T-helper 2 cell (primary cell): ENCODE data around the gene MTURN.
"Not testable (repeated sequence)": the region's sequence is repeated elsewhere in the genome, so short reads cannot be mapped to it uniquely, and the experiment has no call there.

Source experiments
- DNase-seq, 5 experiments: peaks; one replicate each; pipeline versions ENCODE4 v3.0.0 to v3.0.0-alpha.2; 2012 to 2022
- total RNA-seq, 2 donors: gene quantifications; one replicate each; lab custom pipeline; 2026; lab: John Stamatoyannopoulos, UW

Gene MTURN
- 23.6 to 27.4 reads per million in 2 donors for total RNA-seq

GRCh38 chr7:30134611-30135300 lies at the start of gene MTURN:
TSS of gene MTURN (plus strand) at chr7:30134986. CDS start at chr7:30135137, 151 bp downstream.
- DNase-seq, result peak; percentile 76 to 91 (median 84)

DNA sequence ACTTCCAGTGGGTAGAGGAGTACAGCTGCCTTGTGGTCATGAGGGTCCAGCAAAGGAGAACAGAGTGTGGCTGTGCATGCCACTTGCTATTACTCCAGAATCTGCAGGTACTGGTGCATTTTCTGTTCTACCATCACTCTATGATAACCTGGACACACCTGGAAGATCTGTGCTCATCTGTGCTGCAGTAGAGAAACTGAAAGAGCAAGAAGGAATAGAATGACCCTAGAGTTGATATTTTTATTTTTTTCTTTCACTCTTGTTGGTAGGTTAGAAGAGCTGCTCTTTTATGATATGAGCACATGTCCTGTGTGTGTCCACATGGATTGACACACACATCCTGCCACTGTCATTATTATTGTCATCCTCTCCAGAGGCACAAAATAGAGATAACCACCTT lies 48.3 kb upstream of the MTURN start:
- DNase-seq, result no peak

DNA sequence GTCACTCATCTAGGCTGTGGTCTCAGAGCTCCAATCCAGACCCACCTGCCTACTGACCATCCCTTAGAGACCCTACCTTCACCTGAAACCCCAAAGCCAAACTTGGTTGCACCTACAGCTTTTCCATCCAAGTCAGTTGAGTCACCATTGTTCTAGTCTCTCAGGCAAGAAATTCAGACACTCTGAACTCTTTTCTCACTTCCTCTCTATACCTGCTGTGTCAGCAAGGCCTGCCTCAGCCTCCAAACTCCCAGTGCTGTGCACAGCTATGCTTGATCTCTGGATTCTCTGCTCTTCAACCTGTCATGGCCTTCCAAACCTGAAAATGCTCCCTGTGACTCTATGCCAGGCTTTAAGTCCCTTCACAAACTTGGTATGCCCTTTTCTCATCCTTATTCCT lies 47.4 kb upstream of the MTURN start:
- DNase-seq, result no peak

DNA sequence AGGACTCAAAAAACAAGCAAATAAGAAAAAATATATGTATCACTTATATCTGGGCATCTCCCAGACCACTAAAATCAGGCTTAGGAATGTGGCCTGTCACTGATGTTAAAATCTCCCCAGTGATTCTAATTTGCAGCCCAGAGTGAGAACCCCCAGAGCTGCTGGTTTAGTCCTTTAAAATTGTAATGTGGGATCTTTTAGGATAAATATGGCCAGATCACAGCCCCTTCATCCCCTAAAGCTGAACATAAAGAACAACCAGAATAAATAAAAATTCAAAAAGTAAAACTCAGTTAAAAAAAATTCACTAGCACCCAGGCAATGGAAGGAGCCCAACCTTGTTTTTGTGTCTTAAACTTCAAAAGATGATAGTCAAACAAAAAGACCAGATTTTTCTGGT lies 46.4 kb upstream of the MTURN start:
- no peak for DNase-seq

DNA sequence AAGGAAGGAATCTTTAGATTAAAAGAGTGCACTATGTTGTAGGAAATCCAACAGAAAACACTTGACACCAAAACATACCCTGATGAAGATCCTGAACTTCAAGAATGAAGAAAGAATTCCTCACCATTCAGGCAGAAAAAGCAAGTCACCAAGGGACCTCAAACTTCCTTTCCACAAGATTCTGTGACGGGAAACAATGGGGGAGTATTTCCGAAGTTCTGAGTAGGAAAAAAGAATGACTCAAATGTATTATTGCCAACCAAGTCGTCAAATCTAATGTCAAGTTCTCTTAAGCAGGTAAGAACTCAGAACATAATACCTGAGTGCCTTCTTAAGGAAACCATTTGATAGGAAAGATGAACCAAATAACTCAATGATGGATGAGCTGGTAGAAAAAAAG lies 44.7 kb upstream of the MTURN start:
- DNase-seq, result no peak

- DNase-seq, result no peak
Observed at GRCh38 chr7:30091491-30091912, 43.3 kb upstream of the MTURN start.

GRCh38 chr7:30091987-30092386 lies 42.8 kb upstream of the MTURN start:
- DNase-seq, result no peak

DNA sequence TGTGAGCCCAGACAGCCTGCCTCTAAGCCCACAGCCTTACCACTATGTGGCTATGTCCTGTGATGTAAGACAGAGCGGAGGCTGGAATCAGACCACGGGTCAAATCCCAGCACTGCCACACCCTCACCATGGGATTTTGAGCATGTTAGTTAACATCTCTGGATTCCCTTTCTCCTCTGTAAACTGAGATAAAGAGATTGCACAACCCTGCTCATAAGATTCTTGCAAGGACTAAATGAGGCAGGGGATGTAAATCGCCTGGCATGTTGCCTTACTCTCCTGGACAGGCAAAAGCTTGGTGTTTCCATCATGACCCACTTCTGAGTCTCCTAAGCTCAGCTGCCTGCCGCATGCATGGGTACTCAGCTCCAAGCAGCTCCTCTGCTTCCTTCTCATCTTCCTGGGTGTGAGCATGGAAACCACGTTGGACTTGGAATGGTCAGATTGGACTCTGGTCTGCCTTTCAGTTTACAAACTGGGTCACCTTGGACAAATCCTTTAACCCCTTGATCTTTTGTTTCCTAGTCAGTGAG lies 41.3 kb upstream of the MTURN start:
- DNase-seq, result no peak

DNA sequence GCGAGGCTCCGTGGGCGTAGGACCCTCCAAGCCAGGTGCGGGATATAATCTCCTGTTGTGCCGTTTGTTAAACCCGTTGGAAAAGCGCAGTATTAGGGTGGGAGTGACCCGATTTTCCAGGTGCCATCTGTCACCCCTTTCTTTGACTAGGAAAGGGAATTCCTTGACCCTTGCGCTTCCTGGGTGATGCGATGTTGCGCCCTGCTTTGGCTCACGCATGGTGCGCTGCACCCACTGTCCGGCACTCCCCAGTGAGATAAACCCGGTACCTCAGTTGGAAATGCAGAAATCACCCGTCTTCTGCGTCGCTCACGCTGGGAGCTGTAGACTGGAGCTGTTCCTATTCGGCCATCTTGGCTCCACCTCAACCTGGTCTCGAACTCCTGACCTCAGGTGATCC lies 36.2 kb upstream of the MTURN start:
- DNase-seq, result not testable (repeated sequence)

GRCh38 chr7:30102281-30102680 lies 32.5 kb upstream of the MTURN start:
- DNase-seq, result no peak

DNA sequence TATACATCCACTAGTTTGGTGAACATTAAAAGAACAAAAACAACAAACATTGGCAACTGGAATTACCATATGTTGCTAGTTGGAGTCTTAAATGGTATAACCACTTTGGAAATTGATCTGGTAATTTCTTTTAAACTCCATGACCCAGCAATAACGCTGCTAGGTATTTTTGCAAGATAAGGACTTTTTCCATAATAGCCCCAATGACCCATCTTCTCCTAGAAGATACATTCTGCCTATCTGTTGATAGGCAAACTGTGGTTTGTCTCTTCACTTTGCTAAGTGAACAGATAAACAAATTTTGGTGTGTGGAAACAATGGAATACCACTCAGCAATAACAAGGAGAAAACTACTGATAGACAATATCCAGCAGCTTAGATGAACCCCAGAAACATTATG lies 30.6 kb upstream of the MTURN start:
- no peak for DNase-seq

DNA sequence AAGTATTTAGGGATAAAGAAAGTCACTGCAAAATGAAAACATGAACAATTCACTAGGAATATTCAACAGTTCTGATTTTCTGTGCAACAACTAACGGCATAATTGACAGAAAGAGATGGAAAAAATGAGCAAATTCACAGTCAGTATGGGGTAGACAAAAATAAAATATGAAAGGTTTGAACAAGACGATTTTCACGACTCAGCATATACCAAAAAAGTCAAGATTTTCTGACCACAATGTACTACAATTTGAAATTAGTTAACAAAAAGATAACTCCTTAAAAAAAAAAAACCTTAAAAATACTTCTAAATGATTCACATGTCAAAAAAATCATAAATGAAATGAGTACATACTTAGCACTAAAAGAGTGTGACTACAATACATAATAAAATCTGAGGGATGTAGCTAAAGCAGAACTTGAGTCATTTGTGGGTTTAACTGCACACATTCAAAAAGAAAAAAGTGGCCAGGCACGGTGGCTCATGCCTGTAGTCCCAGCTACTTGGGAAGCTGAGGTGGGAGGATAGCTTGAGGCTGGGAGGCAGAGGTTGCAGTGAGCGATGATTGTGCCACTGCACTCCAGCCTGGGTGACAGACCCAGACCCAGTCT lies 22.6 kb upstream of the MTURN start:
- no peak for DNase-seq

DNA sequence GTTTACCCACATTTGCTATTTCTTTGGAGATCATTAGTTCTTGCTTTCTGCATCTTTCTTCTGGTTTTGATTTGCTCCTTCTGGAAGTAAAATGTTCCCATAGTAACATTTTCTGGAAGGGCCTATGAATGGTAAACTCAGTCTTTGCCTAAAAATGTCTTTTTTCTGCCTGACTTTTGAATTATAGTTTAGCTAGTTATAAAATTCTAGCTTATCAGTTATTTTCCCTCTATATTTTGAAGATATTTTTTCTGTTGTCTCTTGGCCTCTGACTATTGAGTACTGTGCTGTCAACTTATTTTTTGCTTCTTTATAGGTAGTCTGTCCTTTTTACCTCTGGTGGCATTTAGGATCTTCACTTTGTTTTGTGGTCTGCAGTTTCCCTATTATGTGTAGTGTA lies 21.6 kb upstream of the MTURN start:
- DNase-seq, result no peak

DNA sequence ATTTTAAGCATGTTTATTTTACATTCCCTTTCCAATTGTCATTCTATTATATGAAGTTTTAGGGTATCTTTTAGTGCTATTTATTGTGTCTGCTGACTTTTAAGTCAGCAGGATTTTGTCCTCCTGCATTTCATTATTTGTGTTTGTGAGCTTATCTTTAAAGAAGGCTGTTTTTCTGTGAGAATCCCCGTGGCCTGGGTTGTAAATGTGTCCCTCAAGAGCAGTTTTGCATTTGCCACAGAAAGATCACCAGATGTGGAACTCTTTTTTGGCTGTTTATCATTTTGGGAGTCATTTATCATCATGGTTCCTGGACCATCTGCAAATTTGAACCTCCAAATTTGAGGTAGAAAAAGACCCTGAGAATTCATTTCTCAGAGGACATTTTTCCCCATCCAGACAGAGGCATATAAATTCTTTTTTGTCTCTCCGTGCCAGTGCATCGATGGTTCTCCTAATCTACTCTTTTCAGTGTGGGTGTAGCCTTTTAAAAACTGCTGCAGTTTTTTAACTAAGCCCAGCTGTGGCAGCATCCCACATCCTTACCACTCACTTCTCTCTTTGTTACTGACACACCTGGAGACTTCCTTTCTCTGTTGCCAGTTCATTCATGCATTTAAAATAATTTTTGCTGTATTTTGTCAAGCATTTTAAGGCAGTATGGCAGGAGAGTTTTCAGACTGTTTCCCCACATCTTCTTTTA lies 20.1 kb upstream of the MTURN start:
- no peak for DNase-seq

DNA sequence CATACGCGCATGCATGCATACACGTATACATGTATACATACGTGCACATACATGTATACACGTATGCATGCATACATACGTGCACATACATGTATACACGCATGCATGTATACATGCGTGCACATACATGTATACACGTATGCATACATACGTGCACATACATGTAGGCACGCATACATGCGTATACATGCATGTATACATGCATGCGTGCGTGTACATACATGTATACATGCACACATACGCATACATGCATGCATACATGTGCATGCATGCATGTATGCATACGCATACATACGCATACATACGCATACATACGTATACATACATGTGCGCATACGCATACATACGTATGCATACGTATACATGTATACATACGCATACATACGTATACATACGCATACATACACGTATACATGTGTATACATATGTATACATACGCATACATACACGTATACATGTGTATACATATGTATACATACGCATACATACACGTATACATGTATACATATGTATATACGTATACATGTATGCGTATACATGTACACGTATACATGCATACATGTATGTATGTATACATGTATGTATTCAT lies 19.0 kb upstream of the MTURN start:
- no peak for DNase-seq

- DNase-seq, result no peak
Observed at GRCh38 chr7:30116771-30117170, 18.0 kb upstream of the MTURN start.

DNA sequence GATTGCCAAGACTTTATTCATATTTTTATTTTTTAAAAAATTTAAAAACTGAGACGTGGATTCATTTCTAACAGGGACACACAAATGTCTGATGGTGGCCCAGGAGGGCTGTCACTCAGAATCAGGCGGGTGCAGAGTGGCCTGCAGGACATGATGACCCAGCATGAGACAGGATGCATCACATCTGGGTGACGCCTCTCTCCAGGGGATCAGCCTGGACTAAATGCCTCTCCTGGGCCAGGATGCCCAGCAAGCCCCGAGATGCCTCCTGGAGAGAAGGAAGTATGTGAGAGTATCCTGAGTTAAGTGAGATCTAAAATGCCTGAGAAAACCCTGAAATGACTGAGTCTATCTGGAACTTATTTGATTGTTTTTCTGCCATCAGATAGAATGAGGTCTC lies 16.9 kb upstream of the MTURN start:
- no peak for DNase-seq

- no peak for DNase-seq
Observed at GRCh38 chr7:30119890-30120577, 14.8 kb upstream of the MTURN start.

DNA sequence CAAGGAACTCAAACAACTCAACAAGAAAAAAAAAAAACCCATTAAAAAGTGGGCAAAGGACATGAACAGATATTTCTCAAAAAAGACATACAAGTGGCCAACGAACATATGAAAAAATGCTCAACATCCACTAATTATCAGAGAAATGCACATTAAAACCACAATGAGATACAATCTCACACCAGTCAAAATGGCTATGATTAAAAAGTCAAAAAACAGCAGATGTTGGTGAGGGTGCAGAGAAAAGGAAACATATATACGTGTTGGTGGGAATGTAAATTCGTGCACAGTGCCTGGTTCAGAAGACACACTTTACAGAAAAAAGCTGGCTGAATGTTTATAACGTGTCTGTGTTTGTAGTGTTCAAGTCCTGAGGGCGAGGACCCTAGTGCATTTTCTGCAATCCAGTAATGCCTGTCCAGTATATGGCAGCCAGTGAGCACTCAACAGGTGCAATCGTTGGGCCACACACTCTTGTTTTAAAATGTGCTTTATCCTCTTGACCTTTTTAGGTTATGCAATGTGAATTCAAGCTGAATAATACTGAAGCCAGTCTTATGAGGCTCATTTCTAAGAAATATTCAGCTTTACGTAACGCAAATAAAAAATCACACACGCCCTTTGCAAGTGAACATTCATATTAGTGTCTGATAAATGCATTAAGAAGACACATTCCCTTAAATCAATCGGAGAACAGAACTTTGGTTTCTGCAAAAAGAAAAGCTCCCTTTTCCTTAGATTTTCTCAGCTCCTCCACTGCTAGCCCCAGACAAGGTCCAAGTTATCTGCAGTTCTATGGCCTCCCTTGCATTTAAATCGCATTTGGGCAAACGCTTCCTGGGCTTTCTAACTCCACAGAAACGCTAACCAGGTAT lies 813 bp upstream of the MTURN start:
- no peak for DNase-seq

- peak in 4 of 5 experiments; percentile 21 to 82 (median 32) for DNase-seq
Observed at GRCh38 chr7:30135301-30136116, 723 bp downstream of the MTURN start.
